A673 (cell line): ENCODE results near the gene NIM1K.

Experiments
- EZH2 ChIP-seq: fragments of 200-600 bp; sonication (generic); IDR thresholded peaks from 2 replicates; pipeline ENCODE4 v1.6.1; 2017; ENCODE audit warnings: borderline replicate concordance, low read depth, mild to moderate bottlenecking, mixed read lengths, antibody characterized with exemption, low read length; ENCODE audit not compliant: poor library complexity, severe bottlenecking
- TF ChIP-seq, protein P1 (sequence below): fragments of 300-800, 200-600 bp; sonication (generic); conservative IDR thresholded peaks from 2 replicates; pipeline ENCODE4 v1.5.1; 2017; ENCODE audit warnings: low read depth, mild to moderate bottlenecking, antibody characterized with exemption, low read length, moderate library complexity, mixed read lengths

DNA sequence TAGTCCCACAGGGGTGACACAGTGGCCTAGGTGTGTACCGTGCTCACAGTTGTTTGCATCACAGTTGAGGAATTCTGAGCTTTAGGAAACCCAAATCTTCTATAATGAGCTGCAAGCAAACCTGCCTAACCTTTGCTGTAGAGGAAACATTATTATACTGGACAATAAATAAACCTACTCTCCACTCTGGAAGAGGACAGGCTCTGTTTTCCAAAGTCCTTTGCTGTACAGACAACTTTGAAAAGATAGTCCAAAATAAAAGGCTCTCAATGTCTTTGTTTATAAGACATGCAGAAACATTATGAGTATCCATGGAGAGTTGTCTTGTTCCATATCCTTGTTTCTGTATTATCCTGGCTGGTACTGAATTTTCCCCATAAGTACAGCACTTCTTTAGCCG, 42.0 kb upstream of the NIM1K start:
- TF ChIP-seq, protein P1, sequence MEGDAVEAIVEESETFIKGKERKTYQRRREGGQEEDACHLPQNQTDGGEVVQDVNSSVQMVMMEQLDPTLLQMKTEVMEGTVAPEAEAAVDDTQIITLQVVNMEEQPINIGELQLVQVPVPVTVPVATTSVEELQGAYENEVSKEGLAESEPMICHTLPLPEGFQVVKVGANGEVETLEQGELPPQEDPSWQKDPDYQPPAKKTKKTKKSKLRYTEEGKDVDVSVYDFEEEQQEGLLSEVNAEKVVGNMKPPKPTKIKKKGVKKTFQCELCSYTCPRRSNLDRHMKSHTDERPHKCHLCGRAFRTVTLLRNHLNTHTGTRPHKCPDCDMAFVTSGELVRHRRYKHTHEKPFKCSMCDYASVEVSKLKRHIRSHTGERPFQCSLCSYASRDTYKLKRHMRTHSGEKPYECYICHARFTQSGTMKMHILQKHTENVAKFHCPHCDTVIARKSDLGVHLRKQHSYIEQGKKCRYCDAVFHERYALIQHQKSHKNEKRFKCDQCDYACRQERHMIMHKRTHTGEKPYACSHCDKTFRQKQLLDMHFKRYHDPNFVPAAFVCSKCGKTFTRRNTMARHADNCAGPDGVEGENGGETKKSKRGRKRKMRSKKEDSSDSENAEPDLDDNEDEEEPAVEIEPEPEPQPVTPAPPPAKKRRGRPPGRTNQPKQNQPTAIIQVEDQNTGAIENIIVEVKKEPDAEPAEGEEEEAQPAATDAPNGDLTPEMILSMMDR, result no peak
- TF ChIP-seq EZH2, result no peak
